Cardiac muscle cell (in vitro differentiated cells and primary cell): ENCODE measurements around the gene TWSG1. TPM values are rescaled to one million over a fixed set of nuclear protein-coding genes. Genes with fewer than 3 reads are reported as not detected.

Experiments used
- DNase-seq, 2 donors: peaks; one replicate each; pipeline versions ENCODE4 v3.0.0 to v3.0.0-alpha.2; 2010 to 2017; ENCODE audit warnings: low read depth in 1 of 2, low spot score in 1 of 2
- H3K27ac ChIP-seq: fragments of 200-600 bp; sonication (generic); 2 replicates; pipeline ENCODE4 v1.5.1; 2016
- H3K27me3 ChIP-seq: fragments of 200-600 bp; sonication (generic); 2 replicates; pipeline ENCODE4 v1.6.0; 2016; ENCODE audit warnings: control low read depth
- H3K36me3 ChIP-seq: fragments of 200-600 bp; sonication (generic); 2 replicates; pipeline ENCODE4 v1.5.1; 2016; ENCODE audit warnings: control low read depth
- H3K4me1 ChIP-seq: fragments of 200-600 bp; sonication (generic); 2 replicates; pipeline ENCODE4 v1.8.1; 2017; ENCODE audit warnings: low read depth, mild to moderate bottlenecking, mixed run types
- H3K4me3 ChIP-seq: fragments of 200-600 bp; sonication (generic); 2 replicates; pipeline ENCODE4 v1.5.1; 2016; ENCODE audit warnings: mild to moderate bottlenecking
- H3K9me3 ChIP-seq: fragments of 200-600 bp; sonication (generic); 2 replicates; pipeline ENCODE4 v1.5.1; 2017; ENCODE audit warnings: low read depth, mild to moderate bottlenecking, control low read depth
- CTCF ChIP-seq: IDR thresholded peaks from 2 replicates; pipeline ENCODE4 v1.5.1; 2012; ENCODE audit warnings: low read depth, mild to moderate bottlenecking, low read length
- polyA plus RNA-seq: library from polyadenylated mRNA; unstranded; fragments of >200 nt; fragmentation: Nextera tagmentation; extraction: Ambion mirVana; gene quantifications from 2 replicates; pipeline ENCODE4 v1.2.1, GENCODE V29; 2016
- total RNA-seq: library from RNA; depleted of rRNA; stranded (reverse); fragments of >200 nt; gene quantifications from 2 replicates; pipeline ENCODE4 v1.2.3, GENCODE V29; 2016

Gene TWSG1
- total and polyA plus RNA-seq, 2 experiments from 2014 or later: 20.9 to 21.2 TPM

DNA sequence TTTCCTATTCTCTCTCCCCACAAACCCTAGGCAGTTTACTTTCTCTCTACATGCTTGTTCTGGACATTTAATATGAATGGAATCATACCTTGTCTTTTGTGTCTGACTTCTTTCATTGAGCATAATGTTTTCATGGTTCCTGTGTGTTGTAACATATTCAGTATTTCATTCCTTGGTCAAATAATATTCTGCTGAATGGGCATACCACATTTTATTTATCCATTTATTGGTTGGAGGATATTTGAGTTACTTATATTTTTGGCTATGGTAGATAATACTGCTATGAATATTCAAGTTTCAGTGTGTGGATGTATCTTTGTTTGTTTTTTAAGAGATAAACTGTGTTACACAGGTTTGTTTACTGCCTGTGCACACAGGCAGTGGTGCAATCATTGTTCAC lies 9.0 kb downstream of the TWSG1 start:
- DNase-seq: no peak
- no peaks in the 10 kb centered on the region for H3K9me3 ChIP-seq
- H3K4me1 ChIP-seq: no peaks in the 10 kb centered on the region
- no peak overlapping the region for H3K4me3 ChIP-seq
- H3K27ac ChIP-seq: no peak overlapping the region
- H3K27me3 ChIP-seq: no peaks in the 10 kb centered on the region
- TF ChIP-seq CTCF: no peak
- peaks cover 4% of the 10 kb centered on the region for H3K36me3 ChIP-seq

- Histone ChIP-seq H3K36me3 (peaks cover 4% of the 10 kb centered on the region), H3K4me3 (no peak overlapping the region), H3K27me3 (no peaks in the 10 kb centered on the region), H3K9me3 (no peaks in the 10 kb centered on the region), H3K27ac (no peak overlapping the region), H3K4me1 (no peaks in the 10 kb centered on the region)
- no peak for TF ChIP-seq CTCF
- no peak for DNase-seq
Observed at GRCh38 chr18:9346775-9347174, 12.2 kb downstream of the TWSG1 start.

- H3K4me3 ChIP-seq: no peak overlapping the region
- no peaks in the 10 kb centered on the region for H3K27me3 ChIP-seq
- no peak overlapping the region for H3K27ac ChIP-seq
- no peaks in the 10 kb centered on the region for H3K36me3 ChIP-seq
- peak in 1 of 2 donors; percentile 59 for DNase-seq
- H3K4me1 ChIP-seq: no peaks in the 10 kb centered on the region
- H3K9me3 ChIP-seq: no peaks in the 10 kb centered on the region
- no peak for TF ChIP-seq CTCF
Observed at GRCh38 chr18:9348079-9348671, 13.6 kb downstream of the TWSG1 start.

DNA sequence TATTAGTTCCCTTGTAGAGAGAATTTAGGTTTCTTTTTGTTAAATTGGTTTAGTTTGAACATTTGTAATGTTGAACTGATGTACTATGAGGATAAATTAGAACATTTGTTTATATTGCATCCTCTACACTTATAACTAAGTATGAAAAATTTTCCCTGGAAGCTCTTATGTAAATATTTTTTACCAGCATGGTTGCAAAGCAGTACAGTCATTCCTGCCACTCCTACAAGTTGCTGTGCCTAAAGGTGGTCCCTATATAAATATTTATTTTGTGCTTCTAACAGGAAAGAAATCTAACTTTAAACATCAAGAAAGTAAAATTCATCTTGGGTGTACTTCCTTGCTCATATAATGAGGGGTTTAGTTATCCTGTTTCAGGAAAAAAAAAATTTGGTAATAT lies 14.2 kb downstream of the TWSG1 start:
- no peaks in the 10 kb centered on the region for H3K27me3 ChIP-seq
- no peak for TF ChIP-seq CTCF
- no peak for DNase-seq
- no peak overlapping the region for H3K4me3 ChIP-seq
- no peak overlapping the region for H3K27ac ChIP-seq
- no peaks in the 10 kb centered on the region for H3K9me3 ChIP-seq
- no peaks in the 10 kb centered on the region for H3K4me1 ChIP-seq
- no peaks in the 10 kb centered on the region for H3K36me3 ChIP-seq

- H3K27me3 ChIP-seq: no peaks in the 10 kb centered on the region
- H3K4me1 ChIP-seq: no peaks in the 10 kb centered on the region
- no peak for TF ChIP-seq CTCF
- H3K27ac ChIP-seq: no peak overlapping the region
- no peaks in the 10 kb centered on the region for H3K9me3 ChIP-seq
- no peak for DNase-seq
- no peaks in the 10 kb centered on the region for H3K36me3 ChIP-seq
- H3K4me3 ChIP-seq: no peak overlapping the region
Observed at GRCh38 chr18:9353596-9353995, 19.0 kb downstream of the TWSG1 start.
